COLO829 (cell line): Measurements from ENCODE around the gene NRXN3.
A peak's percentile ranks its signal among the peaks of the same experiment; 100 is the strongest.

Experiments used
- DNase-seq: peaks from one replicate; pipeline ENCODE4 v3.0.0; 2012; ENCODE audit warnings: low spot score

NRXN3 gene

GRCh38 chr14:79242666-79243065 lies 1072.5 kb downstream of the NRXN3 start:
- DNase-seq = no peak

GRCh38 chr14:79246173-79246572 lies 1076.0 kb downstream of the NRXN3 start:
- DNase-seq = no peak

- DNase-seq = no peak
These were observed 1078.0 kb downstream of the NRXN3 start for GRCh38 chr14:79248126-79248525.

GRCh38 chr14:79248771-79249170 lies 1078.6 kb downstream of the NRXN3 start:
- DNase-seq = no peak

GRCh38 chr14:79251278-79251677 lies 1081.1 kb downstream of the NRXN3 start:
- no peak for DNase-seq

GRCh38 chr14:79253576-79253975 lies 1083.4 kb downstream of the NRXN3 start:
- DNase-seq = no peak

- DNase-seq = peak; percentile 33
These were observed 1084.0 kb downstream of the NRXN3 start for GRCh38 chr14:79254069-79254775.

- no peak for DNase-seq
These were observed 1086.2 kb downstream of the NRXN3 start for GRCh38 chr14:79256380-79256779.

GRCh38 chr14:79260406-79260805 lies 1090.2 kb downstream of the NRXN3 start:
- DNase-seq = no peak

GRCh38 chr14:79265366-79265946 lies 1095.3 kb downstream of the NRXN3 start:
- peak; percentile 44 for DNase-seq

GRCh38 chr14:79270361-79270760 lies 1100.2 kb downstream of the NRXN3 start:
- no peak for DNase-seq

- DNase-seq = no peak
These were observed 1100.9 kb downstream of the NRXN3 start for GRCh38 chr14:79271122-79271521.

- peak; percentile 24 for DNase-seq
These were observed 1104.6 kb downstream of the NRXN3 start for GRCh38 chr14:79274641-79275291.

- no peak for DNase-seq
These were observed 1105.1 kb downstream of the NRXN3 start for GRCh38 chr14:79275292-79275655.

- no peak for DNase-seq
These were observed 1108.2 kb downstream of the NRXN3 start for GRCh38 chr14:79278286-79278797.

- DNase-seq = peak; percentile 60
These were observed 1108.8 kb downstream of the NRXN3 start for GRCh38 chr14:79278798-79279644.

- no peak for DNase-seq
These were observed 1109.7 kb downstream of the NRXN3 start for GRCh38 chr14:79279645-79280597.

- no peak for DNase-seq
These were observed 1111.3 kb downstream of the NRXN3 start for GRCh38 chr14:79281244-79282152.

- DNase-seq = no peak
These were observed 1114.4 kb downstream of the NRXN3 start for GRCh38 chr14:79284621-79285020.

- no peak for DNase-seq
These were observed 1115.1 kb downstream of the NRXN3 start for GRCh38 chr14:79285263-79285662.
